Ramos (cell line): ENCODE results near the gene MRPL30.
"Not testable (repeated sequence)": the region's sequence is repeated elsewhere in the genome, so short reads cannot be mapped to it uniquely, and the experiment has no call there.

Source experiments
- in situ Hi-C: fragments of 300-500 bp; cut with MboI; formaldehyde crosslinking; loops from one replicate; pipeline ENCODE4 v1.14.3; 2022; ENCODE audit warnings: low sequenced_read_pairs; ENCODE audit not compliant: unreplicated experiment

The MRPL30 gene

GRCh38 chr2:99180755-99181623, at the start of gene MRPL30, which contains the start of gene MITD1:
TSS of gene MRPL30 (plus strand) at chr2:99181184. CDS start at chr2:99186204, 5,020 bp downstream.
TSS of gene MITD1 (minus strand) at chr2:99181058. CDS start at chr2:99180981, 77 bp downstream.
- in situ Hi-C loops = loop anchor here (10.0 kb wide), 1 partner anchor 154 kb away; the partner anchor contains the start of genes EIF5B and TXNDC9

- in situ Hi-C loops = not testable (repeated sequence)
These were observed 45.9 kb upstream of the MRPL30 start for GRCh38 chr2:99135044-99135556.

- in situ Hi-C loops = no loop called here
These were observed 42.0 kb upstream of the MRPL30 start for GRCh38 chr2:99139003-99139402.

- in situ Hi-C loops = no loop called here
These were observed 40.7 kb upstream of the MRPL30 start for GRCh38 chr2:99140056-99140859.

GRCh38 chr2:99140860-99141109, 40.2 kb upstream of the MRPL30 start:
- in situ Hi-C loops = no loop called here

- in situ Hi-C loops = no loop called here
These were observed 39.6 kb upstream of the MRPL30 start, which contains the start of gene C2orf15 for GRCh38 chr2:99141110-99142108. TSS of gene C2orf15 (plus strand) at chr2:99141707. CDS start at chr2:99150559, 8,852 bp downstream.

GRCh38 chr2:99150706-99151105, 30.3 kb upstream of the MRPL30 start:
- in situ Hi-C loops = loop anchor here (25.0 kb wide), 1 partner anchor 337 kb away; the partner anchor contains the start of gene REV1

GRCh38 chr2:99152199-99152895, 28.6 kb upstream of the MRPL30 start:
- in situ Hi-C loops = loop anchor here (25.0 kb wide), 1 partner anchor 335 kb away; the partner anchor contains the start of gene REV1

- in situ Hi-C loops = loop anchor here (25.0 kb wide), 1 partner anchor 333 kb away; the partner anchor contains the start of gene REV1
These were observed 26.9 kb upstream of the MRPL30 start for GRCh38 chr2:99153921-99154604.

- in situ Hi-C loops = loop anchor here (25.0 kb wide), 1 partner anchor 332 kb away; the partner anchor contains the start of gene REV1
These were observed 26.1 kb upstream of the MRPL30 start, which contains the start of the genes LIPT1 and TSGA10 for GRCh38 chr2:99154643-99155536. TSS of gene LIPT1 (plus strand) at chr2:99154967. CDS start at chr2:99161958, 6,991 bp downstream. TSS of gene TSGA10 (minus strand) at chr2:99154942. CDS start at chr2:99109439, 45,503 bp downstream.

- in situ Hi-C loops = loop anchor here (25.0 kb wide), 1 partner anchor 330 kb away; the partner anchor contains the start of gene REV1
These were observed 24.1 kb upstream of the MRPL30 start for GRCh38 chr2:99156891-99157290.

GRCh38 chr2:99158599-99158998, 22.4 kb upstream of the MRPL30 start:
- in situ Hi-C loops = loop anchor here (25.0 kb wide), 1 partner anchor 329 kb away; the partner anchor contains the start of gene REV1

- in situ Hi-C loops = loop anchor here (25.0 kb wide), 1 partner anchor 328 kb away; the partner anchor contains the start of gene REV1
These were observed 21.4 kb upstream of the MRPL30 start for GRCh38 chr2:99159594-99159993.

GRCh38 chr2:99166218-99166617, 14.8 kb upstream of the MRPL30 start:
- in situ Hi-C loops = loop anchor here (25.0 kb wide), 1 partner anchor 321 kb away; the partner anchor contains the start of gene REV1

GRCh38 chr2:99169534-99169933, 11.4 kb upstream of the MRPL30 start:
- in situ Hi-C loops = loop anchor here (25.0 kb wide), 1 partner anchor 318 kb away; the partner anchor contains the start of gene REV1

- in situ Hi-C loops = loop anchor here (25.0 kb wide), 1 partner anchor 316 kb away; the partner anchor contains the start of gene REV1
These were observed 9.4 kb upstream of the MRPL30 start for GRCh38 chr2:99171377-99172140.
